ENCODE data around the gene CABP1.

The CABP1 gene

GRCh38 chr12:120690978-120691377 lies 50.6 kb downstream of the CABP1 start:
- DNase-seq (ENCODE audit: low read depth in 1 of 2, low spot score in 1 of 2) = no peak

GRCh38 chr12:120692524-120693033 lies 52.2 kb downstream of the CABP1 start:
- DNase-seq (ENCODE audit: low read depth in 1 of 2, low spot score in 1 of 2) = no peak

DNA sequence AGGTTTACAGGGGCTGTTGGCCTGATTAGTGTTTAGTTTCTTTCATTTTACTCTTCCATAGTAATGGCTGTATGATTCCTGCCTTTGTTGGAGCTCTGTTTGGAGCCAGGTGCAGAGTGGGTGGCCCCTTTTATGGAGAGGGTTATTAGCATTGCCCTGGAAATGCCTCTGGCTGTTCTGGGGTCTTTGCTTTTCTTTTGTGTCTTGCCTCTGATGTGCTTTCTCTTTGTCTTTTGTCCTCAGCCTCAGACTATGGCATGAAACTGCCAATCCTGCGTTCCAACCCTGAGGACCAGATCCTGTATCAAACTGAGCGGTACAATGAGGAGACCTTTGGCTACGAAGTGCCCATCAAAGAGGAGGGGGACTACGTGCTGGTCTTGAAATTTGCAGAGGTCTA lies 53.4 kb downstream of the CABP1 start:
- DNase-seq (ENCODE audit: low read depth in 1 of 2, low spot score in 1 of 2) = no peak

DNA sequence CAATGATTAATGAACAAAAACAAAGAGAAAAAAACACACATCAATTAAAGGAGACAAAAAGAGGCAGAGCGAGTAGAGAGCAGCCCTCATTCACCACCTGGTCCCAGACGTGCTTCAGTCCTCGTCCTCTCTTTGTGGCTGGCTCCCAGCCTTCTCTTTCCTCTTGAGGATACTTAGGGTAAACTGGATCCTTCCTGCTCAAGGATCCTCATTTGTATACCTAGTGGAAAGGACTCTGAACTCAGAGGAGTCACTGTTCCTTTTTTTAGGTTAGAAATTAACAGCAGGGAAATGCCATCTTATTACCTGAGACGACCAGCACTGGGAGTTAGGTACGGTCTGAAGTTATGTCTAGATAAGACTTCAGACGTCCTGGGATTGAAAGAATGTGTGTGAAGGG lies 56.2 kb downstream of the CABP1 start:
- DNase-seq (ENCODE audit: low read depth in 1 of 2, low spot score in 1 of 2) = no peak

GRCh38 chr12:120697344-120697743 lies 56.9 kb downstream of the CABP1 start:
- DNase-seq (ENCODE audit: low read depth in 1 of 2, low spot score in 1 of 2) = no peak

- DNase-seq (ENCODE audit: low read depth in 1 of 2, low spot score in 1 of 2) = no peak
Observed at GRCh38 chr12:120698665-120699064, 58.2 kb downstream of the CABP1 start.

GRCh38 chr12:120699553-120699952 lies 59.1 kb downstream of the CABP1 start:
- no peak for DNase-seq (ENCODE audit: low read depth in 1 of 2, low spot score in 1 of 2)

- DNase-seq (ENCODE audit: low read depth in 1 of 2, low spot score in 1 of 2) = no peak
Observed at GRCh38 chr12:120700886-120701285, 60.5 kb downstream of the CABP1 start.

GRCh38 chr12:120702637-120703036 lies 62.2 kb downstream of the CABP1 start:
- no peak for DNase-seq (ENCODE audit: low read depth in 1 of 2, low spot score in 1 of 2)

GRCh38 chr12:120703311-120703942 lies 63.0 kb downstream of the CABP1 start:
- DNase-seq (ENCODE audit: low read depth in 1 of 2, low spot score in 1 of 2) = no peak

- DNase-seq (ENCODE audit: low read depth in 1 of 2, low spot score in 1 of 2) = no peak
Observed at GRCh38 chr12:120705618-120706017, 65.2 kb downstream of the CABP1 start.

- no peak for DNase-seq (ENCODE audit: low read depth in 1 of 2, low spot score in 1 of 2)
Observed at GRCh38 chr12:120706029-120706428, 65.6 kb downstream of the CABP1 start.

- no peak for DNase-seq (ENCODE audit: low read depth in 1 of 2, low spot score in 1 of 2)
Observed at GRCh38 chr12:120708651-120709050, 68.2 kb downstream of the CABP1 start.

DNA sequence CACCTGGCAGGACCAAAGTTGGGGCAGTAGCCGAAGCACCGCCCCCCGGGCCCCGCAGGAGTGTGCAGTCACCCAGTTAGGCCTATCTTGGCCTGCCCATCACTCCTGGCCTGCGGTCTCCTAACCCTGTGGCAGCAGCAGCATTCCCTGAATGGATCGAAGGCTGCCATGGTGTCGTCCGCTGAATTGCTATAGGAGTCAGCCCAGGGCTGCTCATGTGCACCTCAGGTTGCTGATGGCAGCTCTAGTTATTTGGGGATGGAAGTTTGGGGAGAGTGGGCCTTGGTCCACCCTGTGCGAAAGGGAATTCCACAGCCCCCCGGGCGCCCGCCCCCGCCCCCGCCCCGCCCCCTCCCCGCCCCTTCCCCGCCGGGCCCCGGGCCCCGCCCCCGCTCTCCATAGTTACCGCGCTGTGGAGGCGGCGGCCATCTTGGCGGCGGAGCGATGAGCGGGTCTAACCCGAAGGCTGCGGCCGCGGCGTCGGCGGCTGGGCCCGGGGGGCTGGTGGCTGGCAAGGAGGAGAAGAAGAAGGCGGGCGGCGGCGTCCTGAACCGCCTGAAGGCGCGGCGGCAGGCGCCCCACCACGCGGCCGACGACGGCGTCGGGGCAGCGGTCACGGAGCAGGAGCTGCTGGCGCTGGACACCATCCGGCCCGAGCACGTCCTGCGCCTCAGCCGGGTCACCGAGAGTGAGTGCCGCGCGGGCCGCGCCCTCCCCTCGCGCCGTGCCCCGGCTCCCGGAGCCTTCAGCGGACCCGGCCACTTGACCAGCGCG lies 69.8 kb downstream of the CABP1 start, which contains the start of gene UNC119B:
TSS of gene UNC119B (plus strand) at position 428 of the 774 bp plus-strand sequence. CDS start at position 445, 17 bp downstream.
- peak; percentile 52 to 66 for DNase-seq (ENCODE audit: low read depth in 1 of 2, low spot score in 1 of 2)

GRCh38 chr12:120710805-120711296 lies 70.4 kb downstream of the CABP1 start:
- DNase-seq (ENCODE audit: low read depth in 1 of 2, low spot score in 1 of 2) = no peak

- DNase-seq (ENCODE audit: low read depth in 1 of 2, low spot score in 1 of 2) = no peak
Observed at GRCh38 chr12:120711411-120711810, 71.0 kb downstream of the CABP1 start.

DNA sequence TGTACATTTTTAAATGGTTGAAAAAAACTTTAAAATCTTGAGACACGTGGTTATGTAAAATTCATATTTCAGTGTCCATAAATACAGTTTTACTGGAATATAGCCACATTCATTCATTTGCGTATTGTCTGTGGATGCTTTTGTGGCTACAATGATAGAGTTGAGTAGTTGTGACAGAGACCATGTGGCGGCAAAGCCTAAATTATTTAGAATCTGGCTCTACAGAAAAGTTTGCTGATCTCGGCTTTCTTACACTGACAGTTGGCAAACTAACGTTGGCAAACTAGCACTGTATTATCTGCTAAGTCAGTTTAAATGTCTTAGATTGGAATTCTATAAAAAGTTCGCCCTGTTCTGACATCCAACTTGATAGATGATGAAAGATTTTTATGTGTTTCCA lies 72.2 kb downstream of the CABP1 start:
- no peak for DNase-seq (ENCODE audit: low read depth in 1 of 2, low spot score in 1 of 2)

GRCh38 chr12:120713861-120714482 lies 73.5 kb downstream of the CABP1 start:
- peak; percentile 35 to 44 for DNase-seq (ENCODE audit: low read depth in 1 of 2, low spot score in 1 of 2)

All from activated T-helper 1 cell treated with anti-CD3 and anti-CD28 coated beads, Interleukin-2, amount 50 U/mL, for 16 hours (primary cell).